B cell (primary cell): ENCODE data around the gene UBE2L5. TPM values are rescaled to one million over a fixed set of nuclear protein-coding genes. Genes with fewer than 3 reads are reported as not detected.

Source experiments
- ATAC-seq: fragments of 200-7000 bp; cut with Tn5 transposase; one replicate; pipeline ENCODE4 v1.10.0; 2021; ENCODE audit warnings: low read depth, mild to moderate bottlenecking, moderate number of reproducible peaks, moderate library complexity
- CTCF ChIA-PET: fragments of 350-600 bp; sonication (Branson Sonifier 250); formaldehyde crosslinking; loops from one replicate; lab custom pipeline; 2021; ENCODE audit warnings: antibody characterized with exemption, inconsistent platforms; lab: Charles Lee
- POLR2A ChIA-PET: fragments of 350-600 bp; sonication (Branson Sonifier 250); formaldehyde crosslinking; loops from one replicate; lab custom pipeline; 2021; ENCODE audit warnings: antibody characterized with exemption; lab: Charles Lee
- DNase-seq: peaks from one replicate; pipeline ENCODE4 v3.0.0; 2013
- H2AFZ ChIP-seq: 2 replicates; pipeline ENCODE4 v1.6.1; 2012; ENCODE audit warnings: mild to moderate bottlenecking, low read depth, low read length; ENCODE audit not compliant: insufficient read depth, poor library complexity, severe bottlenecking
- H3K27ac ChIP-seq, 2 donors: 1 replicate in 1 of 2; 2 replicates in 1 of 2; pipeline ENCODE4 v1.5.1; 2012 to 2013; ENCODE audit warnings: low read length in 2 of 2, mild to moderate bottlenecking in 2 of 2, moderate library complexity in 1 of 2
- H3K27me3 ChIP-seq, 4 experiments: fragments of 200-600 bp in 1 of 4; sonication (generic) in 1 of 4; replicated peaks in 1 of 4; 1 replicate in 2 of 4; 2 replicates in 2 of 4; pipeline versions ENCODE4 v1.6.1 to v1.7.0; 2013 to 2016; ENCODE audit warnings: low read length in 3 of 4, mild to moderate bottlenecking in 2 of 4, mixed read lengths in 1 of 4, moderate library complexity in 1 of 4; ENCODE audit not compliant: insufficient read depth in 4 of 4, control insufficient read depth in 3 of 4; ENCODE audit errors: control extremely low read depth in 1 of 4
- H3K36me3 ChIP-seq, 2 experiments: replicated peaks in 1 of 2; 1 replicate in 1 of 2; 2 replicates in 1 of 2; pipeline versions ENCODE4 v1.6.1 to v1.7.1; 2013; ENCODE audit warnings: low read length in 1 of 2; ENCODE audit not compliant: insufficient read depth in 2 of 2, control insufficient read depth in 1 of 2; ENCODE audit errors: control extremely low read depth in 1 of 2, extremely low read depth in 1 of 2
- H3K4me1 ChIP-seq, 2 donors: fragments of 200-600 bp in 1 of 2; sonication (generic) in 1 of 2; 1 replicate in 1 of 2; 2 replicates in 1 of 2; pipeline versions ENCODE4 v1.5.1 to v1.6.1; 2013 to 2017; ENCODE audit warnings: low read length in 2 of 2; ENCODE audit not compliant: control insufficient read depth in 2 of 2, insufficient read depth in 2 of 2
- H3K4me2 ChIP-seq: replicated peaks from 2 replicates; pipeline ENCODE3; 2012; ENCODE audit warnings: mild to moderate bottlenecking, low read depth, low read length; ENCODE audit not compliant: poor library complexity, severe bottlenecking
- H3K4me3 ChIP-seq, 5 experiments: fragments of 200-600 bp in 1 of 5; sonication (generic) in 1 of 5; 1 replicate in 3 of 5; 2 replicates in 2 of 5; pipeline versions ENCODE4 v1.5.1 to v1.7.0; 2011 to 2016; ENCODE audit warnings: low read length in 4 of 5, mild to moderate bottlenecking in 4 of 5, low read depth in 2 of 5, control low read depth in 1 of 5, moderate library complexity in 1 of 5; ENCODE audit not compliant: insufficient read depth in 1 of 5; ENCODE audit errors: control extremely low read depth in 1 of 5, extremely low read depth in 1 of 5
- H3K79me2 ChIP-seq: fragments of 200-600 bp; sonication (generic); one replicate; pipeline ENCODE4 v1.6.0; 2016; ENCODE audit warnings: low read length; ENCODE audit not compliant: control insufficient read depth, insufficient read depth
- H3K9ac ChIP-seq: fragments of 200-600 bp; sonication (generic); 2 replicates; pipeline ENCODE4 v1.6.1; 2017; ENCODE audit warnings: mild to moderate bottlenecking, low read length, moderate library complexity
- H3K9me3 ChIP-seq, 3 donors: one replicate each; pipeline versions ENCODE4 v1.6.1 to v1.7.1; 2013; ENCODE audit warnings: low read length in 2 of 3; ENCODE audit not compliant: control insufficient read depth in 2 of 3, insufficient read depth in 1 of 3; ENCODE audit errors: control extremely low read depth in 1 of 3
- H4K20me1 ChIP-seq: 2 replicates; pipeline ENCODE4 v1.6.0; 2012; ENCODE audit warnings: mild to moderate bottlenecking, low read length; ENCODE audit not compliant: insufficient read depth, control insufficient read depth, poor library complexity, severe bottlenecking
- H3K27ac Mint-ChIP-seq: one replicate; pipeline ENCODE4 v1.8.0; 2021; ENCODE audit warnings: mixed read lengths
- H3K27me3 Mint-ChIP-seq: one replicate; pipeline ENCODE4 v1.8.0; 2021; ENCODE audit warnings: mixed read lengths
- H3K4me1 Mint-ChIP-seq: one replicate; pipeline ENCODE4 v1.8.0; 2021; ENCODE audit warnings: mixed read lengths
- H3K4me3 Mint-ChIP-seq: one replicate; pipeline ENCODE4 v1.8.0; 2021; ENCODE audit warnings: mixed read lengths
- H3K9me3 Mint-ChIP-seq: one replicate; pipeline ENCODE4 v1.8.0; 2022; ENCODE audit warnings: mixed read lengths; ENCODE audit not compliant: insufficient read depth
- CTCF ChIP-seq: fragments of 200-600 bp; IDR thresholded peaks from one replicate; pipeline ENCODE4 v1.8.0; 2022; ENCODE audit warnings: antibody characterized with exemption, mild to moderate bottlenecking
- EZH2 ChIP-seq: IDR thresholded peaks from 2 replicates; pipeline ENCODE4 v1.6.1; 2012; ENCODE audit warnings: borderline replicate concordance, low read depth, mild to moderate bottlenecking, moderate library complexity, low read length; ENCODE audit not compliant: insufficient read depth, poor library complexity, severe bottlenecking
- WGBS: methylation state at CpG from one replicate; pipeline ENCODE4 v1.1.5; 2013; ENCODE audit warnings: missing lambda C conversion rate; ENCODE audit not compliant: insufficient coverage; 5-methylcytosine and 5-hydroxymethylcytosine counted together
- intact Hi-C: fragments of 100-400 bp; cut with micrococcal nuclease; formaldehyde crosslinking; loops from one replicate; pipeline ENCODE4 v1.10.0; 2022
- polyA plus RNA-seq: library from polyadenylated mRNA; depleted of rRNA; stranded (reverse); fragments of >200 nt; gene quantifications from 2 replicates; pipeline ENCODE4 v1.2.3, GENCODE V29; 2012
- total RNA-seq, 2 donors: library from RNA; stranded (reverse); fragments of 120-200 nt in 1 of 2; gene quantifications; 1 replicate in 1 of 2; 2 replicates in 1 of 2; pipeline versions ENCODE4 v1.2.3 to v1.2.4, GENCODE V29; 2013 to 2022

The UBE2L5 gene
- total and polyA plus RNA-seq, 2 donors (not counting 1 experiment from before 2014, with no cell fraction given) = 0.16 to 0.57 TPM

GRCh38 chr13:30408319-30409101, 13.8 kb upstream of the UBE2L5 start:
- Histone ChIP-seq H3K79me2 (no peaks in the 10 kb centered on the region), H3K27ac (peak overlapping the region; percentile 56 to 67), H3K9me3 (no peaks in the 10 kb centered on the region), H3K4me2 (peak overlapping the region; percentile 74), H2AFZ (peak overlapping the region; percentile 90), H3K9ac (peak overlapping the region; percentile 40), H4K20me1 (no peaks in the 10 kb centered on the region), H3K36me3 (no peaks in the 10 kb centered on the region), H3K27me3 (no peaks in the 10 kb centered on the region), H3K4me1 (peaks cover 25 to 40% of the 10 kb centered on the region in 2 donors), H3K4me3 (peak overlapping the region; percentile 14 to 53 (median 48))
- peak overlapping the region; percentile 73 for H3K4me3 Mint-ChIP-seq
- H3K27ac Mint-ChIP-seq = peak overlapping the region; percentile 85
- peaks cover 49% of the 10 kb centered on the region for H3K4me1 Mint-ChIP-seq
- POLR2A ChIA-PET = interaction anchor here (0.6 to 4.0 kb wide), 14 partner anchors 11 to 209 kb away, joined by 3 to 19 read pairs (median 4); partner anchors contain the start of genes UBE2L5 and USPL1
- CTCF ChIA-PET = interaction anchor here (0.5 to 9.2 kb wide), 16 partner anchors 9 to 560 kb away, joined by 3 to 93 read pairs (median 8); partner anchors contain the start of genes HMGB1 and UBE2L5
- H3K27me3 Mint-ChIP-seq = no peaks in the 10 kb centered on the region
- peak; percentile 94 for DNase-seq
- intact Hi-C loops = loop anchor here (1.0 to 5.0 kb wide), 11 partner anchors 13 to 209 kb away; partner anchors contain the start of genes KATNAL1 and USPL1
- peak; percentile 97 for ATAC-seq
- TF ChIP-seq CTCF (peak; percentile 72), EZH2 (no peak)
- H3K9me3 Mint-ChIP-seq = no peaks in the 10 kb centered on the region
- WGBS = 13% methylated on average over 46 of the region's 51 CpGs
